ENCODE results near the gene IRF2.

The IRF2 gene

GRCh38 chr4:184450743-184451535 is 23.4 kb downstream of the IRF2 start:
- no peak for DNase-seq (ENCODE audit: low spot score)

- no peak for DNase-seq (ENCODE audit: low spot score)
Measured at GRCh38 chr4:184450045-184450444, 24.3 kb downstream of the IRF2 start.

- no peak for DNase-seq (ENCODE audit: low spot score)
Measured at GRCh38 chr4:184448821-184449220, 25.5 kb downstream of the IRF2 start.

- no peak for DNase-seq (ENCODE audit: low spot score)
Measured at GRCh38 chr4:184448141-184448540, 26.2 kb downstream of the IRF2 start.

GRCh38 chr4:184447664-184448063 is 26.7 kb downstream of the IRF2 start:
- no peak for DNase-seq (ENCODE audit: low spot score)

GRCh38 chr4:184446132-184446658 is 28.2 kb downstream of the IRF2 start:
- no peak for DNase-seq (ENCODE audit: low spot score)

GRCh38 chr4:184444953-184445309 is 29.4 kb downstream of the IRF2 start:
- peak; percentile 20 for DNase-seq (ENCODE audit: low spot score)

GRCh38 chr4:184444215-184444952 is 30.0 kb downstream of the IRF2 start:
- no peak for DNase-seq (ENCODE audit: low spot score)

GRCh38 chr4:184443318-184443717 is 31.0 kb downstream of the IRF2 start:
- DNase-seq (ENCODE audit: low spot score) = no peak

- no peak for DNase-seq (ENCODE audit: low spot score)
Measured at GRCh38 chr4:184442314-184442635, 32.1 kb downstream of the IRF2 start.

- no peak for DNase-seq (ENCODE audit: low spot score)
Measured at GRCh38 chr4:184441461-184442313, 32.7 kb downstream of the IRF2 start.

- no peak for DNase-seq (ENCODE audit: low spot score)
Measured at GRCh38 chr4:184440595-184441358, 33.6 kb downstream of the IRF2 start.

- DNase-seq (ENCODE audit: low spot score) = no peak
Measured at GRCh38 chr4:184439856-184440594, 34.3 kb downstream of the IRF2 start.

GRCh38 chr4:184439386-184439785 is 35.0 kb downstream of the IRF2 start:
- DNase-seq (ENCODE audit: low spot score) = no peak

GRCh38 chr4:184438375-184438774 is 36.0 kb downstream of the IRF2 start:
- no peak for DNase-seq (ENCODE audit: low spot score)

- DNase-seq (ENCODE audit: low spot score) = no peak
Measured at GRCh38 chr4:184437565-184438265, 36.6 kb downstream of the IRF2 start.

GRCh38 chr4:184434501-184435066 is 39.8 kb downstream of the IRF2 start:
- DNase-seq (ENCODE audit: low spot score) = no peak

- DNase-seq (ENCODE audit: low spot score) = no peak
Measured at GRCh38 chr4:184434021-184434420, 40.3 kb downstream of the IRF2 start.

GRCh38 chr4:184433258-184433892 is 41.0 kb downstream of the IRF2 start:
- no peak for DNase-seq (ENCODE audit: low spot score)
